Muscle layer of duodenum (tissue), 2 donors: ENCODE results near the gene ERGIC2.

Source experiments
- H3K27ac ChIP-seq: one replicate; pipeline ENCODE4 v1.7.0; 2013; ENCODE audit warnings: mild to moderate bottlenecking, low read length
- H3K27me3 ChIP-seq: one replicate; pipeline ENCODE4 v1.7.0; 2013; ENCODE audit warnings: low read depth, mild to moderate bottlenecking, control low read depth, low read length
- H3K36me3 ChIP-seq, 2 donors: one replicate each; pipeline ENCODE4 v1.7.0; 2013; ENCODE audit warnings: low read length in 2 of 2, control low read depth in 1 of 2, mild to moderate bottlenecking in 1 of 2; ENCODE audit not compliant: insufficient read depth in 2 of 2, control insufficient read depth in 1 of 2
- H3K4me1 ChIP-seq, 2 donors: one replicate each; pipeline ENCODE4 v1.7.0; 2013; ENCODE audit warnings: low read length in 2 of 2, mild to moderate bottlenecking in 2 of 2, control low read depth in 1 of 2, moderate library complexity in 1 of 2; ENCODE audit not compliant: insufficient read depth in 2 of 2, control insufficient read depth in 1 of 2
- H3K4me3 ChIP-seq, 2 donors: one replicate each; pipeline ENCODE4 v1.7.0; 2013; ENCODE audit warnings: low read length in 2 of 2, low read depth in 1 of 2, mild to moderate bottlenecking in 1 of 2
- H3K9me3 ChIP-seq, 2 donors: one replicate each; pipeline ENCODE4 v1.7.0; 2013; ENCODE audit warnings: low read length in 2 of 2, control low read depth in 1 of 2, mild to moderate bottlenecking in 1 of 2; ENCODE audit not compliant: control insufficient read depth in 1 of 2
- donor health status: healthy.

The ERGIC2 gene

GRCh38 chr12:29374012-29374411 is 7.0 kb downstream of the ERGIC2 start:
- Histone ChIP-seq H3K27ac (no peak overlapping the region), H3K27me3 (no peaks in the 10 kb centered on the region), H3K36me3 (peaks cover 2 to 14% of the 10 kb centered on the region in 2 donors), H3K4me3 (no peak overlapping the region), H3K4me1 (peaks cover 0 to under 1% of the 10 kb centered on the region in 2 donors), H3K9me3 (no peaks in the 10 kb centered on the region)

- Histone ChIP-seq H3K27me3 (no peaks in the 10 kb centered on the region), H3K27ac (no peak overlapping the region), H3K4me1 (no peaks in the 10 kb centered on the region), H3K4me3 (no peak overlapping the region), H3K36me3 (peaks cover 13 to 31% of the 10 kb centered on the region in 2 donors), H3K9me3 (no peaks in the 10 kb centered on the region)
Measured at GRCh38 chr12:29365091-29365490, 15.9 kb downstream of the ERGIC2 start.

- Histone ChIP-seq H3K4me1 (no peaks in the 10 kb centered on the region), H3K4me3 (no peak overlapping the region), H3K9me3 (no peaks in the 10 kb centered on the region), H3K27me3 (no peaks in the 10 kb centered on the region), H3K27ac (no peak overlapping the region), H3K36me3 (peaks cover 15 to 23% of the 10 kb centered on the region in 2 donors)
Measured at GRCh38 chr12:29354954-29355353, 26.0 kb downstream of the ERGIC2 start.

GRCh38 chr12:29350080-29350479 is 30.9 kb downstream of the ERGIC2 start:
- Histone ChIP-seq H3K4me3 (no peak overlapping the region), H3K9me3 (no peaks in the 10 kb centered on the region), H3K4me1 (no peaks in the 10 kb centered on the region), H3K27me3 (no peaks in the 10 kb centered on the region), H3K27ac (no peak overlapping the region), H3K36me3 (peaks cover 15 to 19% of the 10 kb centered on the region in 2 donors)

- peaks cover 26% of the 10 kb centered on the region in 2 donors for H3K36me3 ChIP-seq
- no peaks in the 10 kb centered on the region for H3K9me3 ChIP-seq
- no peaks in the 10 kb centered on the region for H3K4me1 ChIP-seq
Measured at GRCh38 chr12:29346769-29347421, 34.1 kb downstream of the ERGIC2 start.

GRCh38 chr12:29343022-29343799 is 37.8 kb downstream of the ERGIC2 start:
- Histone ChIP-seq H3K9me3 (no peaks in the 10 kb centered on the region), H3K27me3 (no peaks in the 10 kb centered on the region), H3K36me3 (peaks cover 36 to 38% of the 10 kb centered on the region in 2 donors), H3K4me3 (no peak overlapping the region), H3K4me1 (no peaks in the 10 kb centered on the region), H3K27ac (no peak overlapping the region)

More at GRCh38 chr12:29346769-29347421, 34.1 kb downstream of the ERGIC2 start:
- no peak overlapping the region for H3K27ac ChIP-seq
- H3K4me3 ChIP-seq: no peak overlapping the region
- no peaks in the 10 kb centered on the region for H3K27me3 ChIP-seq

- H3K27ac ChIP-seq: no peak overlapping the region
- no peak overlapping the region for H3K4me3 ChIP-seq
- no peaks in the 10 kb centered on the region for H3K27me3 ChIP-seq
- H3K36me3 ChIP-seq: peaks cover 9 to 21% of the 10 kb centered on the region in 2 donors
- H3K9me3 ChIP-seq: no peaks in the 10 kb centered on the region
- no peaks in the 10 kb centered on the region for H3K4me1 ChIP-seq
Measured at GRCh38 chr12:29337325-29337724, 43.6 kb downstream of the ERGIC2 start.

GRCh38 chr12:29334937-29335336 is 46.0 kb downstream of the ERGIC2 start:
- Histone ChIP-seq H3K27me3 (no peaks in the 10 kb centered on the region), H3K4me3 (no peak overlapping the region), H3K9me3 (no peaks in the 10 kb centered on the region), H3K36me3 (peaks cover 0 to 9% of the 10 kb centered on the region in 2 donors), H3K27ac (no peak overlapping the region), H3K4me1 (no peaks in the 10 kb centered on the region)

- peaks cover 0 to 9% of the 10 kb centered on the region in 2 donors for H3K36me3 ChIP-seq
- H3K4me1 ChIP-seq: no peaks in the 10 kb centered on the region
- no peaks in the 10 kb centered on the region for H3K9me3 ChIP-seq
- no peak overlapping the region for H3K27ac ChIP-seq
- no peak overlapping the region for H3K4me3 ChIP-seq
- H3K27me3 ChIP-seq: no peaks in the 10 kb centered on the region
Measured at GRCh38 chr12:29333178-29333577, 47.8 kb downstream of the ERGIC2 start.

- Histone ChIP-seq H3K36me3 (no peaks in the 10 kb centered on the region), H3K27ac (no peak overlapping the region), H3K4me1 (no peaks in the 10 kb centered on the region), H3K9me3 (no peaks in the 10 kb centered on the region), H3K4me3 (no peak overlapping the region), H3K27me3 (no peaks in the 10 kb centered on the region)
Measured at GRCh38 chr12:29329411-29329810, 51.6 kb downstream of the ERGIC2 start.

- Histone ChIP-seq H3K27ac (no peak overlapping the region), H3K9me3 (no peaks in the 10 kb centered on the region), H3K4me1 (no peaks in the 10 kb centered on the region), H3K27me3 (no peaks in the 10 kb centered on the region), H3K4me3 (no peak overlapping the region), H3K36me3 (peaks cover 0 to 5% of the 10 kb centered on the region in 2 donors)
Measured at GRCh38 chr12:29322157-29322556, 58.8 kb downstream of the ERGIC2 start.
